ENCODE measurements around the gene ELMOD1. TPM values are rescaled to one million over a fixed set of nuclear protein-coding genes. Genes with fewer than 3 reads are reported as not detected.

ELMOD1 gene
- polyA plus RNA-seq, 1 donor, result 0.12 TPM

- no peak for DNase-seq
Observed at GRCh38 chr11:107583629-107584195, 7.2 kb upstream of the ELMOD1 start.

DNA sequence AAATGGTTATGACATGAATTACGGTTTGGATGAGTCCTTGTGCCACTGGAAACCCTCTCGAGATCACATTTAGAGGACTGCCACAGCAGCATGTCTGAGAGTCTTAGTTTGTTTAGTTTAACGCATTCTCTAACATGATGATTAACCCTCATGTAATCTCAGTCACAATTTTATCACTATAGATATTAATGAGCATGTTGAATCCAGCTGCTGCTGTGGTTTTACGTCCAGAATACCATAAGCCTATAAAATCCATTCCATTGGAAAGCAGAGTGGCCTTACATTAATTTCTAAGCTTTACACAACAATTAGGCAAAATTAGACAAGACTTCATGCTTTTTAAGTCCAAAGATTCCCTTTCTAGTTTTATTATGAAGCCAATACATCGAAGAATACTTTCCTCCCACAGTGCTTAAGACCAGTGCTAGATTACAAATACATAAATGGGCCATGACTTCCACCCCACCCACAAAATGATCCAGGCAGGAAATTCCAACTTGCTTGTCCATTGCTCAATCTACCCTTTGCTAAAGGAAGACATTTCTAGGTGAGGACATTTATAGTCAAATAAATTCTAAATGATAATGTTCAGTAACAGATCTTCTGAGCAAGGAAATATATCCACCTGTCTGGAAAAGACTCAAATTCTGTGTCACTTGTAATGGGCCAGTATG lies 3.5 kb upstream of the ELMOD1 start:
- DNase-seq, result no peak

GRCh38 chr11:107591378-107592230 lies 657 bp downstream of the ELMOD1 start:
- DNase-seq, result no peak

GRCh38 chr11:107592231-107592590 lies 1.3 kb downstream of the ELMOD1 start:
- DNase-seq, result no peak

- no peak for DNase-seq
Observed at GRCh38 chr11:107592813-107593212, 1.9 kb downstream of the ELMOD1 start.

DNA sequence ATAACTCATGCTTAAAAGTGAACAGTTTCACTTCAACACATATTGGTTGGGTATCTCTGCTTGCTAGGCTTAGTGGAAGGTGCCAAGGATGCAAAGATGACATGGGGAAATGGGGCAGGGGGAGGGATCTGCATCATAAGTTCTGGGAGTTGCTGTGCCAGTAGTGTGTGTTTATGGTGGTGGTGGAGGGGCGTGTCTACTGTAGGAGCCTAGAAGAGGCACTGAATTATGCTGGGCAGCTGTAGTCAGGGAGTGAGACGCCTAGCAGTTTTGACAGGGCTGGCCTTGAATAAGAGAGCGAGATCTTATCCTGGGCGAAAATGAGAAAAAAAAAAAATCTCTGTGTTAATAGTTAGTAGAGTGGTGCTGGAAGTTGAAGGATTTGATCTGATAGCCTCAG lies 3.0 kb downstream of the ELMOD1 start:
- DNase-seq, result no peak

GRCh38 chr11:107594736-107595135 lies 3.8 kb downstream of the ELMOD1 start:
- no peak for DNase-seq

DNA sequence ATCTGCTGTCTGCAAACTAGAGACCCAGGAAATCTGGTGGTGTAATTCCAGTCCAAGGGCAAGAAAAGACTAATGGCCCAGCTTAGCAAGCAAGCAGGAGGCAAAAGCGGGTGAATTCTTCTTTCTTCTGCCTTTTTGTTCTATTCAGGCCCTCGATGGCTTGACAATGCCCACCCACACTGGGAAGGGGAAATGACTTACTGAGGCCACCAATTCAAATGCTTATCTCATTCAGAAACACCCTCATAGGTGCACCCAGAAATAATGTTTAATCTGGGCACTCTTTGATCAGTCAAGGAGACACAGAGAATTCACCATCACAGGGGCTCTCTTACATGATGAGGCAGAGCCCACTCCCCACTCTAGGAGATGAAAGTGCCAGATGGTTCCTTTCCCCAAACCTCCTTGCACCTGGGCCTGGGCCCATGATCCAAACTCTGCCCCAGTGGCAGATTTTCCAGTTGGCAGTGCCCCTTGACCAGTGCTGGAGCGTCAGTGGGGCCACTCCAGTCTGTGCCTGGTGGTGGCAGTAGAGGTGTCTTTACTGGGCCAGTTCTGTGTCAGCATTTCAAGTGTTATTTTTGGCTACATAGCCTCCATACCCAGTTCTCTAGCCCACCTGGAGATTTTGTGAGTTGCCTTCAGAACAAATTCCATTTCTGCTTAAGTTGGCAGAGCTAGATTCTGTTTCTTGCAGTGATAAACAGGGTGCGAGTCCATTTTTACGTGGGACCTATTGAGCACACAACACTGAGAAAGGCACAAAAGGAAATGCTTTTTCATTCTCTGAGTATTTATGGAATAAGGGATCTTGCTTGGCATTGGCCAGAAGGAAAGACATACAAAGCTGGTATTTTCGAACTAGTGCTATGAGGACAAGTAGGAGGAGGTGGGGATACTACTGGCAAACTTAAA lies 7.5 kb downstream of the ELMOD1 start:
- DNase-seq, result no peak

DNA sequence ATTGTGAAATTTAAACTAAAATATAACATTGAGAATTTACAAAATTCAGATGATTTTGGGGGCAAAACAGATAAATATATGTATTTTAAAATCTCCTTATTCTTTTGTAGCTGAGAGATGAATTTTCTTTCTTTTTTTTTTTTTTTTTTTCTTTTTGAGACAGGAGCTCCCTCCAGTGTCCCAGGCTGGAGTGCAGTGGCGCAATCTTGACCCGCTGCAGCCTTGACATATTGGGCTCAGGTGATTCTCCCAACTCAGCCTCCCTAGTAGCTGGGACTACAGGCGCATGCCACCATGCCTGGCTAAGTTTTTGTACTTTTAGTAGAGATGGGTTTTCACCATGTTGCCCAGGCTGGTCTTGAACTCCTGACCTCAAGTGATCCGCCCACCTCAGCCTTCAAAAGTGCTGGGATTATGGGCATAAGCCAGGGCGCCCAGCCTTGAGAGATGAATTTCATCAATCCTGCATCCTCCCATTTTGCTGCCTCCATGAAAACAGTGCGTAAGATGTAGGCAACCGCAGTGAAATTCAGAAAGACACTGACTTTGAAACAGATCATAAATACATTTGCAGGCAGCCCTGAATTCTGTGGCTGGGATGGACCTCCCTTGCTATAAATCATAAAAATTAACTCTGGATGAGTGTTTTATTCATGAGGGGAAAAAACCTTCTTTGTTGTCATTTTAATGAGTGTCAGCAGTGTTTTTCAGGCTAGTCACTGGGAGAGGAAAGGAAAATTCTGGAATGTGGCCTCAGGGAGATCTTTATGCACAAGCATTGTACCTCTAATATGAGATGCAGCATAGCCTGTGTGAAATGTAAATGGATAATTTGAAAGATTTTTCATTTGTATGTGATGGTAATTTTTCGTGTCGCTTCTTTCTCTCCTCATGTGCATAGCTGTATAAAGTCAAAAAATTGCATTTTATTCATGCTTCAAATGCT lies 14.4 kb downstream of the ELMOD1 start:
- DNase-seq, result no peak

GRCh38 chr11:107606141-107606540 lies 15.2 kb downstream of the ELMOD1 start:
- no peak for DNase-seq

DNA sequence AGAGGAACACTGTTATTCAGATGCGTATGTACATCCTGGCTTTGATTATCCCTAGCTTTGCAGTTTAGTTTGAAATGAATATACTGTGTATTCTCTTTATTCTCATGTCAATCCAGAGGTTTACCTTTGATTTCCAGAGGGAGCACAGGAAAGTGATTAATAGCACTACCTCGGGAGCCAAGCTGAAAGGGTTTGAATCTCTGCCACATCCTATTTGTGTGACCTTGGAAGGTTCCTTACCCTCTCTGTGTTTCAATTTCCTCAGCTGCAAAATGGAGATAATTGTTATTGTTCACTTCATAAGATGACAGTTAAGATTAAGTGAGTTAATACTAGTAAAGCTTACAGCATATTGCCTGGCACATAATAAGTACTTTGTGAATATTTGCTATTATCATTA lies 17.9 kb downstream of the ELMOD1 start:
- DNase-seq, result no peak

- DNase-seq, result no peak
Observed at GRCh38 chr11:107609400-107610218, 18.7 kb downstream of the ELMOD1 start.

DNA sequence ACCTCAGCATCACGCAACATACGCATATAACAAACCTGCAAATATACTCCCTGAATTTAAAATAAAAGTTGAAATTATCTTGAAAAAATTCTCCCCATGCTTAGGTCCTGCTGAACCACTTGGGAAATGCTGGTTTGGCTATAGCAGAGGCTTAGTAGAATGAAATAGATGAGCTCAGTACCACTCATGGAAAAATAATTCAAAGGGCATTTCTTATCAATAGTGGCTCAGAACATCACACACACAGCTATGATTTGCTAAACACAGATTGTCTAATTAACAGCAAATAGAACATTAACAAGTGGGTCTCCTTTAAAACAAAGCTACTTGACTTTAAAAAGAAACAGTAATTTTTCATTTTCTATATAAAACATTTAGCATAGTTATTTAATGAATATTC lies 21.5 kb downstream of the ELMOD1 start:
- no peak for DNase-seq

DNA sequence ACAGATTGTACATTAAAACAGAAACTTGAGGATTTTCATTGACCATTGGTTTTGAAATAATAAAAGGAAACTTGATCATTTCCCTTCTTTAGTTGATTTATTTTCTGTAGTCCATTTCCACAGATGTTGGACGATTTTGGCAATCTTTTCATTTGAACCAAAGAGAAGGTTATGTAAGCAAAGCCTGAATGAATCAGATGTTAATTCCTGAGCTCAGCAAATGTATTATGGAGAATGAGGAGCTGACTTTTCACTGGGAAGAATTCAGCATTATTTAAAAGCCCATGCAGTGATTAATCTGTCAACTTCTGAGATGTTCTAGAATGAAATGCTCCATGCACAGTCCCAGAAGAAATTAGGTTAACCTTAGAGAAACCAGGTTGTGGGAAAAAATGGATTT lies 29.0 kb downstream of the ELMOD1 start:
- no peak for DNase-seq

- DNase-seq, result no peak
Observed at GRCh38 chr11:107621081-107621480, 30.1 kb downstream of the ELMOD1 start.

- DNase-seq, result no peak
Observed at GRCh38 chr11:107623183-107623582, 32.2 kb downstream of the ELMOD1 start.

DNA sequence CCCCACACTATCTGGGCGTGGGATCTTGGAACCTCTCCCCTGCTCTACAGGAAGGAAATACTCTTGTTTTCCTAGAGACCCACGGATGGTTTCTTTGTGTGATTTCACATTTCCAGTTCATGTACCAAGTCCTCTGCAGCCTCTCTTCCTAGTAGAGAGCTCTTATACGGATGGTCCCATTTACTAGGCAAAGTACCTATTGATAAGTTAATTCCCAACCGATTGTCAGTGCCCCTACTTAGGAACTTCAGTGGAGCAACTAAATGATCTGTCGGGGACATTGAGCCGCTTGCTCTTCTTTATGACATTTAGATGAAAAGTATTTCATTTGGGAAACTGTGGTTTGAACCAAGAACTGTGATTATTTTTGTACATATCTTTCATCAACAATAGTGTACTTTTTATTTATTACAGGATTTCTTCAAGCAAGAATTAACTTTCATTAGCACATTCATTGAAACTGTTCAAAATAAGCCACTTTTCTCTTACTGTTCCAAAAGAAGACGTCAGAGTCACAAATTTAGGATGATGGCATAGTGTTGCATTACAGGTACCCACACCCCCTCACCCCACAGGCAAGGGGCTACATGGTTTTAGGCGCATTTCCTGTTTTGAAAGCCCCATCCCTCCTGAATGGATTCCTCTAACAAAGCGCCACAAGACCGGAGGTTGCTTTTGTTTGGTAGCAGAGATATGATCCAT lies 34.2 kb downstream of the ELMOD1 start:
- DNase-seq, result no peak

- DNase-seq, result no peak
Observed at GRCh38 chr11:107625685-107625989, 34.7 kb downstream of the ELMOD1 start.

DNA sequence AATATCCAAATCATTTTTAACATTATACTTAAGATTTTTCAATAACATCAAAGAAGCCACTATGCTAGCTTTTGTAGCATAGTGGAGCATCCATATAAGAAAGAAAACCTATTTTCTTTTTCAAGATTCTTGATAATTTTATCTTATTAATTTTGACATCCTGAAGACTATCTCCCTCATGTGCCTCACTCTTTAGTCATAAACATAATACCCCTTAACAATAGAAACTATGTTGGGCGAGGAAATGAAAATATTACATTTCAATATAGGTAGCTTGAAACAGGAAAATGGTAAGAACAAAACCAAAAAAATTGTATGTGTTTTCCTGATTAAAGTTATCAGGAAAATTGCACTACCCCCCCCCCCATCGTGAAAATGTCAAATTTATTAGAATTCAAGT lies 40.1 kb downstream of the ELMOD1 start:
- no peak for DNase-seq

DNA sequence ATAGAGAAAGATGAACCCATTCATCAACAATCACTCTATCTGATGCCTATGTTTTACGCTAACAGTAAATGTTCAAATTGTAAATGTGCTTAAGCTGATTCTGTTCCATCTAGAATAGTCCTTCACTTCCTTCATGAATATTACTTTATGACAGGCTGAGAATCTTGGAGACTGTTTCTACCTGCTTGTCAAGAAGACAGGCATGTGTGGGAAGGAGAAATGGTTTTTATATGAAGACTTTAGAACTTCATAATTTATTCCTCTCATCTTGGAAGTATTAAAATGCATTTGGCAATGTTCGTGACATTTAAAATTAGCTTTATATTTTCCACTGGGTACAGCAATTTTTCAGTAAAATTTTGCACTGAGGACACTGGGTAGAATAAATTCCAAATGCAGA lies 41.0 kb downstream of the ELMOD1 start:
- no peak for DNase-seq

Data from left kidney (tissue), 2 donors.